IgD-negative memory B cell (primary cell): ENCODE measurements around the gene WDR74. TPM values are rescaled to one million over a fixed set of nuclear protein-coding genes. Genes with fewer than 3 reads are reported as not detected.

Source experiments
- H3K27ac Mint-ChIP-seq, 3 donors: one replicate each; pipeline ENCODE4 v1.8.0; 2020 to 2022; ENCODE audit warnings: mild to moderate bottlenecking in 3 of 3, mixed read lengths in 3 of 3, moderate library complexity in 1 of 3
- H3K27me3 Mint-ChIP-seq: one replicate; pipeline ENCODE4 v1.8.0; 2021; ENCODE audit warnings: mixed read lengths
- H3K36me3 Mint-ChIP-seq: one replicate; pipeline ENCODE4 v1.8.0; 2020; ENCODE audit warnings: mild to moderate bottlenecking, mixed read lengths
- H3K4me1 Mint-ChIP-seq, 3 donors: one replicate each; pipeline ENCODE4 v1.8.0; 2020 to 2022; ENCODE audit warnings: mixed read lengths in 3 of 3, mild to moderate bottlenecking in 1 of 3
- H3K4me3 Mint-ChIP-seq, 4 donors: one replicate each; pipeline ENCODE4 v1.8.0; 2020 to 2022; ENCODE audit warnings: mild to moderate bottlenecking in 4 of 4, mixed read lengths in 4 of 4, moderate library complexity in 3 of 4
- H3K9me3 Mint-ChIP-seq, 3 donors: one replicate each; pipeline ENCODE4 v1.8.0; 2020 to 2021; ENCODE audit warnings: mixed read lengths in 3 of 3, mild to moderate bottlenecking in 1 of 3
- polyA plus RNA-seq: library from polyadenylated mRNA; unstranded; fragments of 300-500 nt; fragmentation: Illumina TruSeq; gene quantifications from one replicate; pipeline ENCODE4 v1.2.3, GENCODE V29; 2021

The WDR74 gene
- 57.5 TPM for polyA plus RNA-seq

DNA sequence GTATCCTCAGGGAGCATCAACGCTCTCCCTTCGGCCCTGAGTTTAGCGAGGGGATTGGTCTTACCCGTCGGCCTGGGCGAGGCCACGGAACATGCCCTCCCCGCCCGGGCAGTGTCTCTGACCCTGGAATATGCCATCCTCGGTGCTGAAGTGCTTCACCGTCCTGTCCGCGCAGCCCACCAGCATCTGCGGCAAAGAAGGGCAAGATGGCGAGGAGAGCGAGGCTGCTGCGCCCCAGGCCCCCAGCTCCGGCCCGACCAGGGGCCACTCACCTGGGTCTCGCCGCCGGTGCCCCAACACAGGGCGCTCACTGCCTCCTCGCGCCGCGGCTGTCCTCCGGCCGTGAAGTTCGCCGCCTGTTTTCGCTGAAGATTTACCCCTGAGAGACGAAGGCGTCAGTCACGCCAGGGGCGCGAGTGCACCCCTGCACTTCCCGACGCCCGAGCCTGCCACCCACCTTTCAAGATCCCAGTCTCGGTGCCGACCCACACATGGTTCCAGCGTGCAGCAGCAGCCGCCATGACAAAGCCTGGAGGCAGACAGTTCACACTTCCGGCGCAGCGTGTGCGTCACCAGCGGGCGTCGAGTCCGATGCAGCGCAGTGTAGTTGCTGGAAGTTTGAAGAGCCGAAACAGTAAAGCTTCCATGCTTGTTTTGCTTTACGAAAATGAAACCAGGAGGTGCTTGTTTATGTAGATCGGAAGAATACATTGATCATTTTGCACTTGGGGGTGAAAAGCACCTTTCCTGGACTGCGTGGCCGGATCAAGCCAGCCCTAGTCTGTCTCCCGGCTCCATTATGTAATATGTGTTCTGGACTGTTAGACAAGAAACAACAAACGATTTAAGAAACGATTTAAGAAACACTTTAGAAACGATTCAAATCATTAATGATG lies at the start of gene WDR74:
WDR74 (minus strand) TSS at position 541 of the 896 bp plus-strand sequence; CDS start at position 521, 20 bp downstream.
- Mint-ChIP-seq H3K4me1 (peaks cover 11 to 14% (median 12%) of the 10 kb centered on the region in 3 donors), H3K27ac (no peak within 1 kb of the TSS), H3K27me3 (no peaks in the 10 kb centered on the region), H3K9me3 (no peaks in the 10 kb centered on the region), H3K36me3 (peaks cover 5% of the 10 kb centered on the region), H3K4me3 (no peak within 1 kb of the TSS)

DNA sequence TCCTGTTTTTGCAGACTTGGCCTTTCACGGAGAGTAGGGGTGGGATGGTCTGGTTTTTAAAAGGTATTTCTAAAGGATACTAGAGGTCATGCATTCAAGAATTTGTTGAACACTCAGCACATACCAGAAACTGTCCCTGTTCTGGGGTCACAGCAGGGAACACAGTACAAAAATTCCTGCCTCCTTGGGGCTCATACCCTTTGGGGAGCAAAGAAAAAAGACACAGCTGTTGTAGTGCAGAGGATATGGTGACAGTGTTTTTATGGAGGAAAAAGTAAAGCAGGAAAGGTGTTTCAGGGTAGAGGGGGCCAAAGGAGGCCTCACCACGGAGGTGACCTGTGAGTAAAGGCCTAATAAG lies 49.7 kb upstream of the WDR74 start:
- H3K36me3 Mint-ChIP-seq = peaks cover 2% of the 10 kb centered on the region
- no peaks in the 10 kb centered on the region for H3K27me3 Mint-ChIP-seq
- no peak overlapping the region for H3K4me3 Mint-ChIP-seq
- no peaks in the 10 kb centered on the region for H3K9me3 Mint-ChIP-seq
- peak overlapping the region in 2 of 3 donors; percentile 56 to 59 for H3K27ac Mint-ChIP-seq
- peaks cover 0 to 4% (median under 1%) of the 10 kb centered on the region in 3 donors for H3K4me1 Mint-ChIP-seq

DNA sequence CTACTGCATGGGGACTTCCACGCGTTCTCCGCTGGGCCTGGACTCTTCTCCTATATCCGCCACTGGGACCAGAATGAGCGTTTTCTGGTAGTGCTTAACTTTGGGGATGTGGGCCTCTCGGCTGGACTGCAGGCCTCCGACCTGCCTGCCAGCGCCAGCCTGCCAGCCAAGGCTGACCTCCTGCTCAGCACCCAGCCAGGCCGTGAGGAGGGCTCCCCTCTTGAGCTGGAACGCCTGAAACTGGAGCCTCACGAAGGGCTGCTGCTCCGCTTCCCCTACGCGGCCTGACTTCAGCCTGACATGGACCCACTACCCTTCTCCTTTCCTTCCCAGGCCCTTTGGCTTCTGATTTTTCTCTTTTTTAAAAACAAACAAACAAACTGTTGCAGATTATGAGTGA lies 49.0 kb upstream of the WDR74 start:
- Mint-ChIP-seq H3K4me3 (peak overlapping the region in 1 of 4 donors; percentile 52), H3K27ac (peak overlapping the region in 1 of 3 donors; percentile 56)

DNA sequence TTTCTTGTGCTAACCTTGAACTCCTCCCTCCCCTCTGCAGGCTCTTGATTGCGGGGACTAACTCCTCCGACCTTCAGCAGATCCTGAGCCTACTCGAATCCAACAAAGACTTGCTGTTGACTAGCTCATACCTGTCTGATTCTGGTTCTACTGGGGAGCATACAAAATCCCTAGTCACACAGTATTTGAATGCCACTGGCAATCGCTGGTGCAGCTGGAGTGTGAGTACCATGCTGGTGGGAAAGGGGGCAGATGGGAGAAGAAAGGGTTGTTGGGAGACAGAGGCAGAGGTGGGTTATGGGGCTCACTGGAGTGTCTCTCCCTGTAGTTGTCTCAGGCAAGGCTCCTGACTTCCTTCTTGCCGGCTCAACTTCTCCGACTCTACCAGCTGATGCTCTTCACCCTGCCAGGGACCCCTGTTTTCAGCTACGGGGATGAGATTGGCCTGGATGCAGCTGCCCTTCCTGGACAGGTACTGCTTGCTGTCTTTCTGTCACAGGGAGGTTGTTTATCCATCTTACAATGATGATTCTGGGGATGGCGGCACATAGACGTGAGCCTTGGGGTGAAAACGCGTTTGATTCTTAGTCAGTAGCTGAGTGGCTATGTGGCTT lies 45.9 kb upstream of the WDR74 start:
- peak overlapping the region in 1 of 4 donors; percentile 25 for H3K4me3 Mint-ChIP-seq
- peaks cover 9% of the 10 kb centered on the region for H3K36me3 Mint-ChIP-seq

More for the DNA sequence above, 49.0 kb upstream of the WDR74 start:
- peaks cover 0 to 8% (median 6%) of the 10 kb centered on the region in 3 donors for H3K4me1 Mint-ChIP-seq
- H3K9me3 Mint-ChIP-seq = no peaks in the 10 kb centered on the region
- peaks cover 2% of the 10 kb centered on the region for H3K36me3 Mint-ChIP-seq
- H3K27me3 Mint-ChIP-seq = no peaks in the 10 kb centered on the region

DNA sequence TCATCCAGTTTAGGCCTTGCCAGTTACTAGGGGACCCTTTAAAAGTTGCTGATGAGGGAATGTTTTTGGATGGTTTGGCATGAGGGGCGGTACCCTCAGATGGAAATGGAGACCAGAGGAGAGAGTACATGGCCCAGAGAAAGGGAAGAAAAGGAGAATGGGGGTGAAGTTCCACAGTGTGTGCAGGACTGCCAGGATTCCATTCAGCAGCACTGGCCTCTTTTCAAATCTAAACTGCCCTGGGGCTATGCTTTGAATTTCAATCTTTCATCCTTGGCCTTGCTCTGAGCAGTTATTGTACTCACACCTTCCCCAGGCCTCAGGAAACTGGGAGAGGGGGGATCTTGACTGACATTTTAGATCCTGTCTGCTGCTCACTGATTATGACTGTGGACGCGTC lies 44.3 kb upstream of the WDR74 start:
- Mint-ChIP-seq H3K4me3 (peak overlapping the region in 2 of 4 donors; percentile 47 to 100), H3K4me1 (peaks cover 24 to 44% (median 27%) of the 10 kb centered on the region in 3 donors), H3K9me3 (no peaks in the 10 kb centered on the region), H3K27ac (peak overlapping the region; percentile 33 to 74 (median 35)), H3K36me3 (peaks cover 9% of the 10 kb centered on the region), H3K27me3 (no peaks in the 10 kb centered on the region)

More for the DNA sequence above, 45.9 kb upstream of the WDR74 start:
- H3K9me3 Mint-ChIP-seq = no peaks in the 10 kb centered on the region
- peaks cover 17 to 36% (median 19%) of the 10 kb centered on the region in 3 donors for H3K4me1 Mint-ChIP-seq
- no peaks in the 10 kb centered on the region for H3K27me3 Mint-ChIP-seq
- peak overlapping the region in 2 of 3 donors; percentile 39 to 43 for H3K27ac Mint-ChIP-seq

DNA sequence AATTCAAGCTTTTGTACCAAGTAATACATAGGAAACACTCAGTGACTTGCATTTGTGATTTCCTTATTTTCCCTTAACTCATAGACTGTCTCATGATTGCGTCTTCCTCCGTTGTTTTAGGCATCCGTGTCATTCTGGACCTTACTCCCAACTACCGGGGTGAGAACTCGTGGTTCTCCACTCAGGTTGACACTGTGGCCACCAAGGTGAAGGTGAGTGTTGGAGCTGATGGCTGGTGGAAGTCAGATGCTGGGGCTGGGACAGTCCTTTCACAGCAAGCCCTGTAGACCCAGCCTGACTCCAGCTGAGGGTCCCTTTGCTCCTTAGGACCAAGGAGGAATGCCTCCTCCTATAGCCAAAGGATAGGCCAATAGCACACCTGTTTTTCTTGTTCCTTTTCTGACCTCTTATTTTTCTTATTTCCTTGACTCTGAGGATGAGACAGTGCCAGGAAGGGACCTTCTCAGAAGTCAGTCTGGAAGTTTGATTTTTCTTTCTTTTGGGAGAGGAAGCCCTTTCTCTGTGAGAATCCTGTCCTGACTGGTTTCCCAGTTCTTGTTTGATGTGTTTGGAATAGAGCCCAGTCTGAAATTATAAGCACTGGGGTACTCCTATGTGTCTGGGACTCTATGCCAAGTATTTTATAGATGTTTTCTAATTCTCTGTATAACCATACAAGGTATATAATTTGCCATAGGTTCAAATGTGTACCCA lies 43.6 kb upstream of the WDR74 start:
- Mint-ChIP-seq H3K27me3 (no peaks in the 10 kb centered on the region), H3K27ac (peak overlapping the region; percentile 71 to 98 (median 95)), H3K9me3 (no peaks in the 10 kb centered on the region), H3K36me3 (peaks cover 8% of the 10 kb centered on the region), H3K4me1 (peaks cover 24 to 44% (median 27%) of the 10 kb centered on the region in 3 donors), H3K4me3 (peak overlapping the region; percentile 62 to 100 (median 100))

DNA sequence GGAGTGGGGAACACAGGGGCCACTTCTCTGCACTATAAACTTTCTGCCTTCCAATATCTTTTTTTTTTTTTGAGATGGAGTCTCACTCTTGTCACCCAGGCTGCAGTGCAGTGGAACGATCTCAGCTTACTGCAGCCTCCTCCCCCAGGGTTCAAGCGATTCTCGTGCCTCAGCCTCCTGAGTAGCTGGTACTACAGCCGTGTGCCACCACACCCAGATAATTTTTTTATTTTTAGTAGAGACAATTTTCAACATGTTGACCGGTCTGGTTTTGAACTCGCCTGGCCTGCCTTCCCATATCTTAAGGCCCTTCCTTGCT lies 43.0 kb upstream of the WDR74 start:
- Mint-ChIP-seq H3K4me3 (peak overlapping the region; percentile 62 to 100 (median 100)), H3K9me3 (no peaks in the 10 kb centered on the region), H3K27ac (peak overlapping the region in 2 of 3 donors; percentile 95 to 98), H3K27me3 (no peaks in the 10 kb centered on the region), H3K4me1 (peaks cover 24 to 47% (median 27%) of the 10 kb centered on the region in 3 donors), H3K36me3 (peaks cover 8% of the 10 kb centered on the region)

DNA sequence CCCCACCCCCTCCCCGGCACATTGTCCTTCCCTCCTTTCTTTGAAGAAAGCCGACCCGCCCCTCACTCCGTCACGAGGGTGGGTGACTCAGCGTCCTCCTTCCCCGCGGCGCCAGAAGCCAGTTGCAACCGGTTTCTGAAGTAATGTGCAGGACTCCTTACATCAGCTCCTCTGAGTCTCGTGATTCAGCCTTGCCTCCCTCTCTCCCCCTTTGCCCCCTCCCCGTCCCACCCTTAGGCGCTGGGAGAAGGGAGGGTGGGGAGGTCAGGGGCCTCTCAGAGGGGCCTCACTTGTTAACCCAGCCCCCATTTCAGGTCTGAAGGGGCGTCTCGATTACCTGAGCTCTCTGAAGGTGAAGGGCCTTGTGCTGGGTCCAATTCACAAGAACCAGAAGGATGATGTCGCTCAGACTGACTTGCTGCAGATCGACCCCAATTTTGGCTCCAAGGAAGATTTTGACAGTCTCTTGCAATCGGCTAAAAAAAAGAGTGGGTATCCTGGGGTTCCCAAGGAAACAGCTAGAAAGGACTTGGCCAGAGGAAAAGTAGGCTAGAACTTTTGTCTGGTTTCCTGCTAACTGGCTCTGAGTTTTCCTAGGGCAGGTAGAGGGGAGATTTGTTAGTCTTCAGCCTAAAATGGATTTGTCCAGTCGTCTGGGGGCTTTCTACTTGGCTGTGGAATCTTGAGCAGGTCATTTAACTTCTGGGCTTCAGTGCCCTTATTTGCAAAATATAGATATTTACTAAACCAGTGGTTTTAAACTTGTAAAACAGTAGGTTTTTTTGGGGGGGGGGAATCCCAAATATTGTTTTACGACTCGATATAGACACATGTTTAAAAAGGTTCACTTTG lies 42.4 kb upstream of the WDR74 start:
- Mint-ChIP-seq H3K4me1 (peaks cover 24 to 50% (median 27%) of the 10 kb centered on the region in 3 donors), H3K27me3 (no peaks in the 10 kb centered on the region), H3K27ac (peak overlapping the region; percentile 98 to 100 (median 100)), H3K9me3 (no peaks in the 10 kb centered on the region), H3K36me3 (peaks cover 8% of the 10 kb centered on the region), H3K4me3 (peak overlapping the region; percentile 99 to 100 (median 100))

DNA sequence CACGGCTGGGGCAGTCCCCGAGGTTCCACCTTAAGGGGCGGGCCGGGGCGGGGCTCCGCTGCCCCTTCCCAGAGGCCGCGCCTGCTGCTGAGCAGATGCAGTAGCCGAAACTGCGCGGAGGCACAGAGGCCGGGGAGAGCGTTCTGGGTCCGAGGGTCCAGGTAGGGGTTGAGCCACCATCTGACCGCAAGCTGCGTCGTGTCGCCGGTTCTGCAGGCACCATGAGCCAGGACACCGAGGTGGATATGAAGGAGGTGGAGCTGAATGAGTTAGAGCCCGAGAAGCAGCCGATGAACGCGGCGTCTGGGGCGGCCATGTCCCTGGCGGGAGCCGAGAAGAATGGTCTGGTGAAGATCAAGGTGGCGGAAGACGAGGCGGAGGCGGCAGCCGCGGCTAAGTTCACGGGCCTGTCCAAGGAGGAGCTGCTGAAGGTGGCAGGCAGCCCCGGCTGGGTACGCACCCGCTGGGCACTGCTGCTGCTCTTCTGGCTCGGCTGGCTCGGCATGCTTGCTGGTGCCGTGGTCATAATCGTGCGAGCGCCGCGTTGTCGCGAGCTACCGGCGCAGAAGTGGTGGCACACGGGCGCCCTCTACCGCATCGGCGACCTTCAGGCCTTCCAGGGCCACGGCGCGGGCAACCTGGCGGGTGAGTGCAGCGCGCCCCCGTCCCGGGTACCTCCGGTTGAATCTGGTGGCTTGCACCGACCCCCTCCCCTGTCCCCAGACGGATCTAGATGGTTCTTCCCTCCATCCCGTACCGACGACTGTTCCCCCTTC lies 41.6 kb upstream of the WDR74 start, which contains the start of gene SLC3A2:
SLC3A2 (plus strand) TSS at position 94 of the 776 bp plus-strand sequence; CDS start at position 222, 128 bp downstream.
- Mint-ChIP-seq H3K36me3 (peaks cover 8% of the 10 kb centered on the region), H3K27me3 (no peaks in the 10 kb centered on the region), H3K4me3 (peak within 1 kb of the TSS; percentile 99 to 100 (median 100)), H3K9me3 (no peaks in the 10 kb centered on the region), H3K4me1 (peaks cover 24 to 52% (median 27%) of the 10 kb centered on the region in 3 donors), H3K27ac (peak within 1 kb of the TSS; percentile 98 to 100 (median 100))

DNA sequence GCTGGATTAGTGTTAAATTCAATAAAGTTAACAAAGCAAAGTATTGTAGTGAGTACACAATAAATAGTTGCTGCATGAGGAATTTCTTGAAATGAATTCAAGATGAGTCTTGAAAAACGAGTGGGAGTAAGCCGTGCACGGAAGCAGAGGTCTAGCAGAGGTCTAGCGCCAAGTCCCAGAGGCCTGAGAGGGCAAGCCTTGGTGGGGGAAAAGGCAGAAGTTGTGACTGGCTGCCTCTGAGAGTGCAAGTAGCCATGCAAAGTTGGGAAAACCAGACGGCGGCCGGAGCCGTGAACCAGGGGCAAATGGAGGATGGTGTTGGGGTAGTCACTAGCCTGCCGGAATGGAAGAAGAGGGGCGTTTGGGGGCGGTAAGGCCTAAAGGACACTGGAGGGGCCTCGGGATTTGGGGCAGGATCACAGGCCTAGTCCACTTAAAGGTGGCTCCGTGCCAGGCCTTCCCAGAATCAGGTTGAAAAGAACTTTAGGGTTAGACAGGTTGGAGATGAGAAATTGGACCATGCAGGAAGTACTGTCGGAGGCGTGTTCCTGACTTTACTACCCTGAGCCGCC lies 40.9 kb upstream of the WDR74 start:
- Mint-ChIP-seq H3K36me3 (peaks cover 8% of the 10 kb centered on the region), H3K9me3 (no peaks in the 10 kb centered on the region), H3K27me3 (no peaks in the 10 kb centered on the region), H3K4me1 (peaks cover 24 to 54% (median 25%) of the 10 kb centered on the region in 3 donors), H3K27ac (peak overlapping the region; percentile 98 to 100 (median 100)), H3K4me3 (peak overlapping the region; percentile 99 to 100 (median 100))

DNA sequence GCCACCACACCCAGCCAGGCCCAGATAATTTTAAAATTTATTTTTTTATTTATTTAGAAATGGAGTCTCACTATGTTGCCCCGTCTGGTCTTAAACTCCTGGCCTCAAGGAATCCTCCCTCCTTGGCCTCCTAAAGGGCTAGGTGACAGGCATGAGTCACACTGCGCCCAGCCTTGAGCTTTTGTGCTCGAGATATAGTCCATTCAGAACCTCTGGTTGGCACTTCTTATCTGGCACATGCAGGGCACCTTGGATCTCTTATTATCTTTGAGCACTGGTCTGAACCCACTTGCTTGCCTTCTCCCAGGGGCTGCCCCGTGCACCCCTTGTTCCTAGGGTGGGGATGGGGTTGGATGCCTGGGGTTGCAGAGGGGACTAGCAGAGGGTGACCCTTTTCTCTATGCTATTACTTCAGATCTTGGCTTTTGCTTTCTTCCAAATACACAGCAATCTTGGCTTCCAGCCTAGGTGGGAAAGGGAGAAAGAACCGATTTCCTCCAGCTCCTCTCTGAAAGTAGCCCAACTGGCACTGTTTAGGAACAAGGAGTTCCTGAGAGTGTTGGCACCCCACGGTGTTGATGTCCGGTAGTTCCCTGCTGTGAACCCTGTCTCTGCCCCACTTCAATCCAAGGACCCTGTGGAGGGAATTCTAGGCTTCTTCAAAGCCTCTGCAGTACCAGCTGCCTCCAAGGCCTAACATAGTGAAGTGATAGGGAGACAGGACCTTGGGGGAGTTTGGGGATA lies 40.0 kb upstream of the WDR74 start:
- Mint-ChIP-seq H3K36me3 (peaks cover 8% of the 10 kb centered on the region), H3K27me3 (no peaks in the 10 kb centered on the region), H3K4me1 (peaks cover 24 to 54% (median 25%) of the 10 kb centered on the region in 3 donors), H3K9me3 (no peaks in the 10 kb centered on the region), H3K4me3 (peak overlapping the region; percentile 99 to 100 (median 100)), H3K27ac (peak overlapping the region in 1 of 3 donors; percentile 98)

DNA sequence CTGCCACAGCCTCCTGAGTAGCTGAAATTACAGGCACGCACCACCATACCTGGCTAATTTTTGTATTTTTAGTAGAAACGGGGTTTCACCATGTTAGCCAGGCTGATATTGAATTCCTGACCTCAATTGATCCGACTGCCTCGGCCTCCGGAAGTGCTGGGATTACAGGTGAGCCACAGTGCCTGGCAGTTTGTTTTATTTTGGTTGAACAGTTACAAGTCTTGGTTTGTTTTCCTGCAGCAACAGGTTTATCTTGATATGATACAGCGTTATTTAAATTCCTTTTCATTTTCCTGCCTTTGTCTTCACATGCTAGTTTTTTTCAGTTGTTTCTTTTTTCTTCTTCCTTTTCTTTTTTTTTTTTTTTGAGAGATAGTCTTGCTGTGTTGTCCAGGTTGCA lies 37.3 kb upstream of the WDR74 start:
- Mint-ChIP-seq H3K4me3 (peak overlapping the region in 1 of 4 donors; percentile 61), H3K9me3 (no peaks in the 10 kb centered on the region), H3K27ac (peak overlapping the region in 1 of 3 donors; percentile 27), H3K4me1 (peaks cover 8 to 30% (median 11%) of the 10 kb centered on the region in 3 donors), H3K36me3 (no peaks in the 10 kb centered on the region), H3K27me3 (no peaks in the 10 kb centered on the region)
